ENCODE data around the gene PDE11A. TPM values are rescaled to one million over a fixed set of nuclear protein-coding genes. Genes with fewer than 3 reads are reported as not detected.

The PDE11A gene
- total RNA-seq, 2 donors from 2014 or later: 0.24 to 0.56 TPM

- no peak for ATAC-seq
- DNase-seq: no peak
Observed at GRCh38 chr2:178025551-178026185, 46.9 kb downstream of the PDE11A start.

GRCh38 chr2:178018141-178018540, 54.4 kb downstream of the PDE11A start:
- intact Hi-C loops (cut with DNase I): no loop called here
- DNase-seq: no peak
- no peak for ATAC-seq

More at GRCh38 chr2:178025551-178026185, 46.9 kb downstream of the PDE11A start:
- intact Hi-C loops (cut with DNase I): no loop called here

- intact Hi-C loops (cut with DNase I): no loop called here
- DNase-seq: no peak
- ATAC-seq: no peak
Observed at GRCh38 chr2:178016612-178017011, 56.0 kb downstream of the PDE11A start.

- ATAC-seq: no peak
- intact Hi-C loops (cut with DNase I): no loop called here
- DNase-seq: no peak
Observed at GRCh38 chr2:178012639-178013038, 59.9 kb downstream of the PDE11A start.

GRCh38 chr2:178009813-178010212, 62.8 kb downstream of the PDE11A start:
- no peak for DNase-seq
- intact Hi-C loops (cut with DNase I): no loop called here
- no peak for ATAC-seq

- intact Hi-C loops (cut with DNase I): no loop called here
- ATAC-seq (peak in 1 of 2 donors; percentile 56), DNase-seq (peak; percentile 42)
Observed at GRCh38 chr2:178008636-178009289, 63.8 kb downstream of the PDE11A start.

- ATAC-seq (no peak), DNase-seq (no peak)
- intact Hi-C loops (cut with DNase I): no loop called here
Observed at GRCh38 chr2:178006710-178007109, 65.9 kb downstream of the PDE11A start.

GRCh38 chr2:178005756-178006155, 66.8 kb downstream of the PDE11A start:
- ATAC-seq (no peak), DNase-seq (no peak)
- intact Hi-C loops (cut with DNase I): no loop called here

GRCh38 chr2:178002038-178002437, 70.5 kb downstream of the PDE11A start:
- intact Hi-C loops (cut with DNase I): no loop called here
- ATAC-seq: no peak
- no peak for DNase-seq

GRCh38 chr2:177998996-177999395, 73.6 kb downstream of the PDE11A start:
- no peak for ATAC-seq
- intact Hi-C loops (cut with DNase I): no loop called here
- no peak for DNase-seq

GRCh38 chr2:177998006-177998405, 74.6 kb downstream of the PDE11A start:
- intact Hi-C loops (cut with DNase I): no loop called here
- DNase-seq (no peak), ATAC-seq (no peak)

- no peak for DNase-seq
- ATAC-seq: no peak
- intact Hi-C loops (cut with DNase I): no loop called here
Observed at GRCh38 chr2:177992992-177993391, 79.6 kb downstream of the PDE11A start.

- intact Hi-C loops (cut with DNase I): no loop called here
- ATAC-seq: no peak
- DNase-seq: no peak
Observed at GRCh38 chr2:177989029-177989885, 83.3 kb downstream of the PDE11A start.

GRCh38 chr2:177984749-177985148, 87.8 kb downstream of the PDE11A start:
- intact Hi-C loops (cut with DNase I): no loop called here
- ATAC-seq (no peak), DNase-seq (no peak)

GRCh38 chr2:177983183-177983788, 89.3 kb downstream of the PDE11A start:
- ATAC-seq (peak in 1 of 2 donors; percentile 42), DNase-seq (no peak)
- intact Hi-C loops (cut with DNase I): no loop called here

- no peak for DNase-seq
- ATAC-seq: no peak
- intact Hi-C loops (cut with DNase I): no loop called here
Observed at GRCh38 chr2:177972782-177973181, 99.8 kb downstream of the PDE11A start.

- DNase-seq: no peak
- intact Hi-C loops (cut with DNase I): no loop called here
- ATAC-seq: no peak
Observed at GRCh38 chr2:177972123-177972522, 100.5 kb downstream of the PDE11A start.

GRCh38 chr2:177970670-177971454, 101.7 kb downstream of the PDE11A start:
- ATAC-seq: no peak
- intact Hi-C loops (cut with DNase I): no loop called here
- no peak for DNase-seq

- no peak for ATAC-seq
- no peak for DNase-seq
- intact Hi-C loops (cut with DNase I): no loop called here
Observed at GRCh38 chr2:177964892-177965291, 107.7 kb downstream of the PDE11A start.

Data from left cardiac atrium (tissue), 4 donors.